K562 (cell line): Measurements from ENCODE around the gene LMO7. TPM values are rescaled to one million over a fixed set of nuclear protein-coding genes. Genes with fewer than 3 reads are reported as not detected.
"Not testable (repeated sequence)": the region's sequence is repeated elsewhere in the genome, so short reads cannot be mapped to it uniquely, and the experiment has no call there.

ENCODE experiments used
- RAD21 ChIP-seq, 2 experiments: fragments of 250-450 bp in 1 of 2; fragments of 450-650 bp in 1 of 2; sonication (Bioruptor Pico) in 1 of 2; formaldehyde crosslinking in 1 of 2; IDR thresholded peaks in 1 of 2; conservative IDR thresholded peaks in 1 of 2; 2 replicates each; pipeline versions ENCODE4 v1.4.0 to v1.8.0; 2020 to 2022; ENCODE audit warnings: mild to moderate bottlenecking in 2 of 2, moderate library complexity in 1 of 2
- REST ChIP-seq, 2 experiments: fragments of 450-650 bp; formaldehyde crosslinking in 1 of 2; IDR thresholded peaks; 2 replicates each; pipeline versions ENCODE4 v1.4.0 to v1.6.1; 2014 to 2020; ENCODE audit warnings: mild to moderate bottlenecking in 2 of 2, borderline replicate concordance in 1 of 2, low read depth in 1 of 2
- SMC3 ChIP-seq: conservative IDR thresholded peaks from 2 replicates; pipeline ENCODE4 v1.6.1; 2011; ENCODE audit warnings: low read depth, low read length, improper control_type of control experiment; ENCODE audit not compliant: insufficient read depth
- polyA plus RNA-seq, 8 experiments: library from polyadenylated mRNA; depleted of rRNA in 4 of 8; stranded (reverse) in 5 of 8; unstranded in 3 of 8; fragments of >200 nt; fragmentation: Nextera tagmentation in 2 of 8; fragmentation: Illumina TruSeq in 1 of 8; extraction: Ambion mirVana in 2 of 8; extraction: Trizol in 1 of 8; gene quantifications; 2 replicates each; pipeline versions ENCODE4 v1.2.1 to v1.2.3, GENCODE V29; 2011 to 2014; ENCODE audit warnings: inconsistent platforms in 1 of 8, missing spikeins in 1 of 8
- total RNA-seq, 7 experiments: library from RNA; depleted of rRNA in 6 of 7; stranded (reverse); fragments of >200 nt in 6 of 7; fragmentation: Illumina TruSeq in 2 of 7; extraction: Trizol in 2 of 7; gene quantifications; 2 replicates each; pipeline versions ENCODE4 v1.2.1 to v1.2.3, GENCODE V29; 2011 to 2021; ENCODE audit warnings: low replicate concordance in 1 of 7

The LMO7 gene
- total and polyA plus RNA-seq, 9 of the 15 experiments (the other 6 are each of a cell fraction or from before 2014, with no cell fraction given) = 0.42 to 4.3 (median 1.7) TPM

GRCh38 chr13:75695908-75696307 is 59.8 kb downstream of the LMO7 start (continued):
- TF ChIP-seq REST (IDR thresholded peaks at IDR 0.05; ENCODE audit: borderline replicate concordance) = peak; percentile 32; the same call in 1 of the 2 replicates
- not testable (repeated sequence) for TF ChIP-seq REST (CRISPR knock-in tag; IDR thresholded peaks at IDR 0.05; ENCODE audit: low read depth)
- peak; percentile 44; the same call in 1 of the 2 replicates for TF ChIP-seq SMC3
- TF ChIP-seq RAD21 (CRISPR knock-in tag; conservative IDR thresholded peaks at IDR 0.05 in 1 of 2, IDR thresholded peaks at IDR 0.05 in 1 of 2) = peak; percentile 53 to 68
- TF ChIP-seq, all 486 proteins: peak for 4; not testable (repeated sequence) for 482
